Central memory CD4-positive, alpha-beta T cell (primary cell): ENCODE data around the gene SMYD3.
"Not testable (repeated sequence)": the region's sequence is repeated elsewhere in the genome, so short reads cannot be mapped to it uniquely, and the experiment has no call there.

ENCODE experiments used
- DNase-seq: peaks from one replicate; pipeline ENCODE4 v3.0.0; 2022

The SMYD3 gene

DNA sequence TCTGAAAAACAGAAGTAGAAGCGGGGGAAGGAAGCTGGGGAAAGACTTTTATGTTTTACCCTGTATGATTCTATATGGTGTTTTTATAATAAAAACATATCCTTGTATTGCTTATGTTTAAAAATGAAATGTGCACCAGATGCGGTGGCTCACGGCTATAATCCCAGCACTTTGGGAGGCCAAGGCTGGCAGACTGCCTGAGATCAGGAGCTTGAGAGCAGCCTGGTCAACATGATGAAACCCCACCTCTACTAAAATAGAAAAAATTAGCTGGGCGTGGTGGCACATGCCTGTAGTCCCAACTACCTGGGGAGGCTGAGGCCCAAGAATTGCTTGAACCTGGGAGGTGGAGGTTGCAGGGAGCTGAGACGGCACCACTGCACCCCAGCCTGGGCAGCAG is 155.4 kb downstream of the SMYD3 start:
- no peak for DNase-seq

DNA sequence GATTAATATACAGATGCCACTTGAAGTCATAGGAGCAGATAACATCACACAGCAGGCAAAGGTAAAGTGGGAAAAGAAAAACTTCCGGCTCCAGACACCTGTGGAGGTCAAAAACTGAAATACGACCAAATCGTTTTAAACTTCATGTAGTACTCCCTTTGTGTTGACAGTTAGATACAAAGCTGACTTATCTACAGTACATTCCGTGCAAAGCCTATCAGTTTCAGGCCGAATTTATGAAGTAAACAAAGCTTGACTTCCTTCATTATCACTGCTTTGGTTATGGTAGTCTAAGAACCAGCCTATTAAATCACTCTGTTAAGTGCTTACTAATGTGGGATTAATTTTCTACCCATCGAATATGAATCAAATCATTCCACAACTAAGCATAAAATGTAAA is 156.3 kb downstream of the SMYD3 start:
- no peak for DNase-seq

DNA sequence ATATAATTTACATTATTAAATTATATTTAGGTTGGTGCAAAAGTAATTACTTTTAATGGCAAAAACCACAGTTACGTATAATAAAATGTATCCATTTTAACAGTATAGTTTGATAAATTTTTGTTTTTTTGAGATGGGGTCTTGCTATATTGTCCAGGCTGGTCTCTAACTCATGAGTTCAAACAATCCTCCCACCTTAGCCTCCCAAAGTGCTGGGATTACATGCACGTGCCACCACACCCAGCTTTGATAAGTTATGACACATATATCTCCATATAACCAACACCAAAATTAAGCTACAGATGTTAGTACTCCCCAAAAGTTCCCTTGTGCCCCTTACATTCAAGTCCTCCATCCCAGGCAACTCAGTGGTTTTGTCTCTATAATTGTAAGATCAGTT is 163.1 kb downstream of the SMYD3 start:
- DNase-seq = no peak

DNA sequence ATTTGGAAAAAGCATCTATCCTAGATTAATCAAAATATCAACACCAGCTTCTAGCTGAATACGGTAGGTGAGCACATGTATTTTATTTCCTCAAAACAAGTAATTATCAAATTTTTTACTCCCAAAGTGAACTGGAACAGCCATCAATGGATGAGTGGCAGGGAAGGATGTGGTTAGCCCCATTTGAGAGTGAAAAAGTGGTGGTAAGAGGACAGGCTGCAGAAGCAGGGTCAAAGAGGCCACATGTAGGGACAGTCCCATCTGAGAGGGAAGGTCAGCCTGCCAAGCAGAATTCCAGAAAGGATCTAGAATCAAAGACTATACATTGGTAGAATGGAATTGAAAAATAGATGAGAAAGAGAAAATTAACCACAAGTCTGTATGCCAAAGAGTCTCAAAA is 163.8 kb downstream of the SMYD3 start:
- DNase-seq = no peak

DNA sequence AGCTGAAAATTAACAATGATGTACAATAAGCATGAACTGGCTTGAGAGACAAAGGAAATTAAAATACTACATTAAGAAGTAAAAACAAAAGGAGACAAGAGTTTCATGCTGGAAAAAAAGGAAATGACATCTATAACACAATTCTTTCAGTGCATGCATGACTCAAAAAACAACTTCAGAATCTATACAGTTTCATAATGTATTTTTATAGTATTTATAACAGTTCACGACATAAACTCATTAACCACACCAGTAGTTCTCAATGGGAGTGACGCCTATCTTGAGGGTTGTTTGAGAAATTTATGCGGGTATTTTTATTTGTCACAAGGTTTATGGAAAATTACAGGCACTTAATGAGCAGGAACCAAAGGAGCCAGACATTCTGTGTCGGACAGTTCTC is 168.5 kb downstream of the SMYD3 start:
- no peak for DNase-seq

DNA sequence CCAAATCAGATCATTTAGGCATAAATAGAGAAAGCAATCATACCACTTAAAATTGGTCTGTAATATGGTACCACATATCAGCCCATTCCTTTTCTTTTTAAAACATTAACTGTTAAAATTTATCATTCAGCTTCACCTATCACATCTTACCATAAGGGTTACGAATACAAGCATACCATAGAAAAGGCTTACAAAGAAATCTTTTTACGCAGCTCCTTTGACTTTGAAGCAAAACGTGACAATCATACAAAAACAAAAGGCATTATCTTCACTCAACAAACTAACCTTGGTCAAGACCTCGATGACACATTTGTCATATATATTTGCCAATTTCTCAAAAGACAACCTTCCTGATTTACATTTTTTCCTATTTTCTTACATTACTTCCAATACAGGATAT is 169.0 kb downstream of the SMYD3 start:
- no peak for DNase-seq

DNA sequence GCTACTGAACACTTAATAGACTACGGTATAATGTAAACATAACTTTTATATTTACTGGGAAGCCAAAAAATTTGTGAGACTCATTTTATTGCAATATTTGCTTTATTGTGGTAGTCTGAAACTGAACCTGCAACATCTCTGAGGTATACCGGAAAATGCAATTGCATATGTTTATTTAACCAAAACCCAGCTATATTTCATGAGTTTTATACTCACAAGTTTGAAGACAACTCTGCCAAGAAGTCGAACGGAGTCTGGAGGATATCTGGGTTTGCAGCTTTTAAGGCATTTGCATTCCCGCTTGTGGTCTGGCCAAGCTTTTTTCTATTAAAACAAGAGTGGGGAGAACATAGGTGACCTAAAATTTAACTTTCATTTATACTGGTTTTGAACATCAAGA is 171.9 kb downstream of the SMYD3 start:
- DNase-seq = no peak

DNA sequence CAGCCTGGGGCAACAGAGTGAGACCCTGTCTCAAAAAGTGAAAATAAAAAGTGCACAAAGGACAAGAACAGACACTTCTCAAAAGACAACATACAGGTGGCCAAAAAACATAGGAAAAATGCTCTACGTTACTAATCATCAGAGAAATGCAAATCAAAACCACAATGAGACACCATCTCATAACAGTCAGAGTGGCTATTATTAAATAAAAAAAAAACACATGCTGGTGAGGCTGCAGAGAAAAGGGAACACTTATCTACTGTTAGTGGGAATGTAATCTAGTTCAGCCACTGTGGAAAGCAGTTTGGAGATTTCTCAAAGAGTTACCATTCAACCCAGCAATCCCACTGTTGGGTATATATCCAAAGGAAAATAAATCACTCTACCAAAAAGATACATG is 173.2 kb downstream of the SMYD3 start:
- DNase-seq = no peak

DNA sequence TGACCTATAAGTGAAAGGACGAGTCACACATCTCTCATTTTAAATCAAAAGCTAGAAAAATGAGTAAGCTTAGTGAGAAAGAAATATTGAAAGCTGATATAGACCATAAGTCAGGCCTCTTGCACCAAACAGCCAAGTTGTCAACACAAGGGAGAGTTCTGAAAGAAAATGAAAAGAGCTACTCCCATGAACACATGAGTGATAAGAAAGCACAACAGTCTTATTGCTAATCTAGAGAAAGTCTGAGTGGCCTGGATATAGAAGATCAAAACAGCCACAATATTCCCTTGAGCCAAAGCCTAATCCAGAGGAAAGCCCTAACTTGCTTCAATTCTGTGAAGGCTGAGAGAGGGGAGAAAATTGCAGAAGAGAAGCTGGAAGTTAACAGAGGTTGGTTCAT is 175.0 kb downstream of the SMYD3 start:
- no peak for DNase-seq

DNA sequence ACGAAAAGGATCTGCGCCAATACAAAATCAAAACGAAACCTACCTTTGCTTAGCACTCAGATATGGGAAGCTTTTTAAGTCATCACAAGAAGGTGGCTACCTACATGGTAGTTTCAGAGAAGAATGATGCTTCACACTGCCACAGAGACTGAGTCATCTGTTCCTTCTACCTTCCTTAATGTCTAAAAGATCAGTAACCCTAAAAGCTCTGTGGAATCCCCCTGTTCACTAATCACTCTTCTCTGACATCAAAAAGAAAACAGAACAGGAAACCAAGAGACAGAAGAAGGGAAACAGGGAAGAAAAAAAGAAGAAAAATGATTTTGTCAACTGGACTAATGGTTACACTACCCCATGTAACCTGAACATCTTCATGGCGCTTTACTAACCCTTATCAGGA is 177.2 kb downstream of the SMYD3 start:
- DNase-seq = no peak

DNA sequence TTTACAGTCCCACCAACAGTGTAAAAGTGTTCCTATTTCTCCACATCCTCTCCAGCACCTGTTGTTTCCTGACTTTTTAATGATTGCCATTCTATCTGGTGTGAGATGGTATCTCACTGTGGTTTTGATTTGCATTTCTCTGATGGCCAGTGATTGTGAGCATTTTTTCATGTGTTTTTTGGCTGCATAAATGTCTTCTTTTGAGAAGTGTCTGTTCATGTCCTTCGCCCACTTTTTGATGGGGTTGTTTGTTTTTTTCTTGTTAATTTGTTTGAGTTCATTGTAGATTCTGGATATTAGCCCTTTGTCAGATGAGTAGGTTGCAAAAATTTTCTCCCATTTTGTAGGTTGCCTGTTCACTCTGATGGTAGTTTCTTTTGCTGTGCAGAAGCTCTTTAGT is 177.8 kb downstream of the SMYD3 start:
- not testable (repeated sequence) for DNase-seq

DNA sequence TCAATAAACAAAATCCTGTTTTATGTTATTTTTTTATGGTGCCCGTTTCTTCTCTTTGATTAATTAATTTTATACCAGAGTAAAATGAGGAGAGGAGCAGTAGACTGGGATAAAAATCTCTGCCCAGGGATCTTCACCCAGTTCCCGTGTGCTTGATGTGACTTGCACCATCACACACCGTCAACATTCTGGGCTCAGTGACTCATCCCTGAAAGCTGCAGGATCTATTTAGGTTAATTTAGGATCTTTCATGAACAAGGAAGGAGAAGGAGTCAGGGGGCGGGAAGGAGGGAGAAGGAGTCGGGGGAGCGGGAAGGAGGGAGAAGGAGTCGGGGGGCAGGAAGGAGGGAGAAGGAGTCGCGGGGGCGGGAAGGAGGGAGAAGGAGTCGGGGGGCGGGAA is 182.4 kb downstream of the SMYD3 start:
- no peak for DNase-seq

DNA sequence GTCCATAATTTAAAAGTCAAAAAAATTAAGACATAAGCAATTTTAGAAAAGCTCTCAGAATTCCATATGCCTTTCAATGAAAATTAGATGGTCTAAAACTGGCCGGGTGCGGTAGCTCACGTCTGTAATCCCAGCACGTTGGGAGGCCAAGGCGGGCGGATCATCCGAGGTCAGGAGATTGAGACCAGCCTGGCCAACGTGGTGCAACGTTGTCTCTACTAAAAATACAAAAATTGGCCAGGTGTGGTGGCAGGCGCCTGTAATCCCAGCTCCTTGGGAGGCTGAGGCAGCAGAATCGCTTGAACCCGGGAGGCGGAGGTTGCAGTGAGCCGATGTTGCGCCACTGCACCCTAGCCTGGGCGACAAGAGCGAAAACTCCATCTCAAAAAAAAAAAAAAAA is 183.0 kb downstream of the SMYD3 start:
- DNase-seq = not testable (repeated sequence)

DNA sequence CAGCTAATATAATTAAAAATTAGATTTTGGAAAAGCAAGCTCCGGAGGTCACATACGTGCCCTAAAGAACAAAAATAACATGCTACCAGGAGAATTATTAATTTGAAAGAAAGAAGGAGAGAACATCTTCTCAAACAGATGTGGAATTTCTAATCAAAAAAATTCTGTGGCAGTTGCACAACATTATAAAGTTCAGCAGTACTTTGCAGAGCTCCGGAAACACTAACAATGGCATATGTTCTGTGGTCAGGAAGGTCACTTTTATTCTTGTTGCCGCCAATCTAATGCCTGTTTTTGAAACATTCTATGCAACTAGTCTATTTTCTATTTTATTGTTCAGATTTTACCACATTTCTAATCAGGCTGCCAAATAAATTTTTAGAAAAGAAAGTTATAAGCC is 186.8 kb downstream of the SMYD3 start:
- no peak for DNase-seq

DNA sequence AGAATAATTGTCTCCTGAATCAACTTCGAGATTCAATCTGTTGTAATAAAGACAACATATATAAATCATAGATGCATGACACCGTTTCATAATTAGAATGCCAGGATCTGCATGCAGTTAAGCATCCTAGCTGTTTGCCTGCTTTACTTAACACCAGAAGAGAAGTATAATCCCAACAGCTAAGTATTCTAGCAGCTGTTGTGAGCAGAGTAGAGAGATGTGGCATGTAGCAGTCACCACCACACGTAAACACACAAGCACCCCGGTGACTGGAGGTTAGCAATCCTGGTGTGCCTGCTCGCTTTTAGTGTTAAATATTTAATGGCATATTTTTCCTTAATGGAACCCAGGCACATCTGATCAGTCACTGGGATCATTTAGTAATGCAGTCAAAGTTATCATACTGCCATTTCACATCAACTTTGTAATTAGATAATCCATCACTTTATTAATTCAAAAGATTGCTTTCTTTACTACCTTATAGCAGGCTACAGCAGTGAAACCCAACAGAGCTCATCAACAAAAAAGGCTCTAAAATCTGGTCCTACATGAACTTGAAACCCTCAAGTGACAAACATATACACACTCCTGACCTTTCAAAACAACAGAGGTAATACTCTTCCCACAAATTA is 187.9 kb downstream of the SMYD3 start:
- no peak for DNase-seq

DNA sequence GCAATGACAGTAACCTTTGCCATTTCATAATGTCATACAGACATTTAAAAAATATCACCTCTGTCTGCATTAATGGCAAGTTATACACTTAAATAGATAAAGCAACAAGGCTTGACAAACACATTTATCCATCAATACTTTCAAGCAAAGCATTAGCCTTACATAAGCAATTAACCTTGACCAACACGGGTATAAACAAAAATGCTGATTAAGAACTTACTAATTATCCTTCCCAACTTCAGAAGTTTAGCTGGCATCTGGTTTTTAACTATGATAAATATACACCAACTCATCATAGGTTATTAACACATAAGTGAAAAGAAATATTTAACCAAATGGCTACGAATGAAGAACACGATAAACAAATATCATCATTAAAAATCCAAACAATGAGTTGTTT is 188.5 kb downstream of the SMYD3 start:
- DNase-seq = no peak

DNA sequence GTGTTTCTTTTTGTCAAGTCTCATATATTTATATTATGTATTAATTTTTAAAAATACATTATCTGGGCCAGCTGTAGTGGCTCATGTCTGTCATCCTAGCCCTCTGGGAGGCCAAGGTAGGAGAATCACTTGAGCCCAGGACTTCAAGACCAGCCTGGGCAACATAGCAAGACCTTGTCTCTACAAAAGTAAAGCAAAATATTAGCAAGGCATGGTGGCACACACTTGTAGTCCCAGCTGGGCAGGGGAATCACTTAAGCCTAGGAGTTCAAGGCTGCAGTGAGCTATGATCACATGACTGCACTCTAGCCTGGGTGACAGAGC is 189.1 kb downstream of the SMYD3 start:
- no peak for DNase-seq

DNA sequence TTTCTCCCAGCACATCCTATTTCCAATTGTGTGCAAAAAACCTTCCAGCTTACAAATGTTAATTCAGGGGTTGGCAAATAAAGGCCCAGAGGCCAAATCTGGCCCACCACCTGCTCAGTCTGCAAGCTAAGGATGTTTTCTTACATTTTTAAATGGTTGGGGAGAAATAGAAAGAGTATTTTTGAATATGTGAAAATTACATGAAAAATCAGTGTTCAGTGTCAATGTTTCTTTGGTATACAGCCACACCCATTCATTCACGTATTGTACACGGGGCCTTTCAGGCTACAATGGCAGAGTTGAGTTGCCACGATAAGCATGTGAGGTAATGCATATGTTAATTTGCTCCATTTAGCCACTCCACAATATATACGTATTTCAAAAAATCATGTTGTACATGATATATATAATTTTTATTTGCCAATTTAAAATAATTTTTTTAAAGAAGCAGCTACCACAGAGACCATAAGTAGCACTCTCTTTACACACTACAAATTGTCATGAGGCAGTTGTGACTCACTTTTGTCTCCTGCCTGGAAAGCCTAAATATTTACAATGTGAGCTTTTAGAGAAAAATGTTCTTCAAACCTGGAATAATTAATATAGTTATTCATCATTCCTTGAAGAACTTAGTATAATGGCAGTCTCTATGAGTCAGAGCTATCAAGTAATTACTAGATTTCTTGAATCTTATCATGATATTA is 189.6 kb downstream of the SMYD3 start:
- no peak for DNase-seq

DNA sequence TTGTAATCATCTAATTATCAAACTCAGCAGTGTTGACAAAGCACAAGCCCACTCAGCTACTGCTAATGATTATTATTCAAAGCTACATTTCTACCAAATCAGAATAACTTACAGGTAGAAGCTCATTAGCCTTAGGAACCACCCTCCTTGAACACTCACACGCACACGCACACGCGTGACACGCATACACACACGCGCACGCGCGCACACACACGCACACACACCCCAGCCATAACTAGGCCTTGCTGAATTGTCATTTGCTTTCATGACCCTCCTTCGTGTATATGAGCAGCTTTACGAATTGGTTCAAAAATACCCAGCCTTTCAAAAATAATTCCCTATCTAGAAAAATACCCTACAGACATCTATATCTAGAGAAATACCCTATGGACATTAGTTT is 195.6 kb downstream of the SMYD3 start:
- DNase-seq = no peak

DNA sequence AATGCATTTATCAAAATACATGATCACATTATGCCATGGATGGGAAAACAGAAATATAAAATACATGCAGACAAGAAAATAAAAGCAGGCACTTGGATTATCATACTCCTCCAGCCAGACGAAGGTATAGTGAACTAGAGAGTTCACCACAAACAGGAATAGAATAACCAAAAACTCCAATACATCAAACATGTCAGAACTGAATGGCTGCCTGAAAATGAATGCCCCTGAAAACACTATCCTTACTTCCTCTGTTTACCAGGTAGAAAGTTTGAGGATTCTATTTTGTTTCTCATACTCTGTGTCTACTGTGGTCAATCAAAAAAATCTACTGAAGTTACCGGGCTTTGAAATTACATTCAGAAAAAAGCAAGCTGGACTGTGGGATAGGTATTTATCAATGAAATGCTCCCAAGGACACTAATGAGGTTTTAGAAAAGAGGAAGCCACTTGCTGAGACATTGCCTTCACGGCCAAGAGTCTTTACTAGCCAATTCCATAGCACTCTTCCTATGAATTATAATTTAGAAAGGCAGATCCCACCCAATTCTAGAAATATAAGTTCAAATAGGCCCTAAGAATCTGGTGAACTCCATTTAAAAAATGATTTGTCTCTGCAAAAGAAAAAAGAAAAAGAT is 197.7 kb downstream of the SMYD3 start:
- DNase-seq = no peak

DNA sequence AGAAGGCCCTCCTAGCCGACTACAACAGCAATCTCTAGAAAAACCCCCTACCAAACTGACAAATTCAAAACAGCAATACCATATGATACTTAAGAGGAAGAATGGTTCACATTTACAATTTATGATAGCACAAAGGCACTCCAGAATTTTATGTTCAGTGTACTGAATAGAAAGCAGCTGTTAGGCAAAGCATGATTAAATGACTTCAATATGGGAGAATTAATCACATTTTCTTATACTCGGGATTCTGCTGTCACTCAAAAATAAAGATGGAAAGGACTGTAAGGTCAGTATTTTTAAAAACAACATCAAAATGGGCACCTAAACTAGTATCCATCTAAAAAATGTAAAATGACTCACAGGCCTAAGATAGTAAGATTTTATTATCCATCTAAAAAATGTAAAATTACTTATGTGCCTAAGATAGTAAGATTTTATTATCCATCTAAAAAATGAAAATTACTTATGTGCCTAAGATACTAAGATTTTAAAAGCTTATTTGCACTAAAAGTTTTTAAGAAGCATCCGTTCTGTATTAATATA is 198.5 kb downstream of the SMYD3 start:
- DNase-seq = no peak

DNA sequence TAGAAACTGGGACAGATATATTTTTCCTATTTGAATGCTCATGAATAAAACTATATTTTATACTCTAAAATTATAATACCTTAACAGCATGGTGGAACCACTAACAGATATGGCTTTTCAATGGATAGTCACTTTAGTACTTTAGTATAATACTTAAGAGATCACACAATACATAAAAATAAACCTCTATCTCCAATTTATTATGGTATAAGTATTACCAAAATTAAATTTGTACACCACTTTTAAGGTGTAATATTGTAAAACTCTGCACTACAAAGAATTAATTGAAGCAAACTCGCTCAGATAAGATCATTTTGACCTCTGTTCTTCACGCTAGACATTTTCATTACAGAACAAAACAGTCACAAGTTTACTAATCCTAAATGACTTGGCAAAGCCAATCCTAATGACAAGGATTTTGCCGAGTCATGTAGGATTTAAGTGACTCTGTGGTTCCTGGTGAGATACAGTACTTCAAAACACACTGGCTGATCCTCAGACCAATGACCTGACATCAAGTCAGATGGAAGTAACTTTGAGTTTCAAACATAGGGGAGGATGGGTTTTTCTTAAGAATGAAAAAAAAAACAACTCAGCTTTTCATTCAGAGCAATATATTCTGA is 200.6 kb downstream of the SMYD3 start:
- DNase-seq = no peak

DNA sequence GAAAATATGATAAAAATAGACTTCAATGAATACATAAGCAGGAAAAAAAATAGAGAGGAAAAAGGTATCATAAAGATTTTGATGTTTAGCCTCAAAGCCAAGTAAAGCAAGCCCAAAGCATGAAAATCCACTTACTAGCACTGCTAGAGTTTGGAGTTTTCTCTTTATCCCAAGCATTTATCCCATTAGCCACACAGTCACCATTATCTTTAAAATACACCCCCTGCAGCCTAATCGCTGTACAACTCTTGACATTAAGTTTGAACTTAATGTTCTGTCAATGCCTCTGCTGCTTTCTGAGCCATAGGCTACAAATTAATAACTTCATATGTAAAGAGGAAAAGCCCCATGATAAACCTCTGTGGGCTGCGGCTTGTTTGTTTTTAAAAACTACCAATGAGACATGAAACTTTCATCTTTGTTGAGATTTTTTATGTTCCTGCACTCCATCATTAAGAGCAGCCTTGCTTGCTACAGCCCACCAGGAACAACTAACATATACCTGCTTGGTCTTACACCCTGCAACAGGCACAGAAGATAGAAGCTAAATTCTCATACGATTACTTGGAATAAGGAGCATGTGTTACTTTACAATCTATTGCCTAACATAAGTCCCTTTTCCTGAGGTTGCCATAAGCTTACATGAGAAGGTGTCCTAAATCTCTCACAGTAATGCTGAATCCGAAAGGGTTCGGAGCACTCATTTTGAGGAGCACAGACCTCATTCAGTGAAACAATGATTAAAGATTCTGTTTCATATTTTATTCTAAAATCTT is 202.4 kb downstream of the SMYD3 start:
- no peak for DNase-seq
